Calu3 (cell line): ENCODE measurements around the gene STRBP. TPM values are rescaled to one million over a fixed set of nuclear protein-coding genes. Genes with fewer than 3 reads are reported as not detected.
A peak's percentile ranks its signal among the peaks of the same experiment; 100 is the strongest.
"Not testable (repeated sequence)": the region's sequence is repeated elsewhere in the genome, so short reads cannot be mapped to it uniquely, and the experiment has no call there.

Source experiments
- BruUV-seq: library from RNA; stranded (reverse); fragments of 400-500 nt; replicated peaks from 2 replicates; lab custom pipeline; 2021; lab: Mats Ljungman, UMichigan
- CTCF ChIA-PET: fragments of 300-600 bp; sonication (Branson Sonifier 250); formaldehyde crosslinking; loops from one replicate; lab custom pipeline; 2022; ENCODE audit warnings: antibody characterized with exemption; lab: Charles Lee
- DNase-seq: peaks from one replicate; pipeline ENCODE4 v3.0.0; 2022
- H3K27ac Mint-ChIP-seq: one replicate; pipeline ENCODE4 v1.8.0; 2022; ENCODE audit warnings: mixed read lengths; ENCODE audit not compliant: unreplicated experiment
- H3K27me3 Mint-ChIP-seq: one replicate; pipeline ENCODE4 v1.8.0; 2022; ENCODE audit warnings: mixed read lengths; ENCODE audit not compliant: unreplicated experiment
- H3K36me3 Mint-ChIP-seq: one replicate; pipeline ENCODE4 v1.8.0; 2022; ENCODE audit warnings: mild to moderate bottlenecking, moderate library complexity, mixed read lengths; ENCODE audit not compliant: insufficient read depth, unreplicated experiment
- H3K4me1 Mint-ChIP-seq: one replicate; pipeline ENCODE4 v1.8.0; 2022; ENCODE audit warnings: mild to moderate bottlenecking, low read depth, mixed read lengths; ENCODE audit not compliant: unreplicated experiment
- H3K4me3 Mint-ChIP-seq: one replicate; pipeline ENCODE4 v1.8.0; 2022; ENCODE audit warnings: mild to moderate bottlenecking, low read depth, moderate library complexity, mixed read lengths; ENCODE audit not compliant: unreplicated experiment
- H3K9me3 Mint-ChIP-seq: one replicate; pipeline ENCODE4 v1.8.0; 2022; ENCODE audit warnings: low read depth, mixed read lengths; ENCODE audit not compliant: unreplicated experiment
- CTCF ChIP-seq: fragments of 200-600 bp; IDR thresholded peaks from one replicate; pipeline ENCODE4 v1.8.0; 2022; ENCODE audit warnings: antibody characterized with exemption; ENCODE audit not compliant: unreplicated experiment
- intact Hi-C: fragments of 100-400 bp; cut with micrococcal nuclease; formaldehyde crosslinking; loops from one replicate; pipeline ENCODE4 v1.10.0; 2022; ENCODE audit not compliant: unreplicated experiment
- total RNA-seq: library from RNA; stranded (reverse); gene quantifications from 2 replicates; pipeline ENCODE4 v1.2.3, GENCODE V29; 2022

Gene STRBP
- total RNA-seq, 1 experiment from 2014 or later: 27.3 TPM

- BruUV-seq: no TSS peak
- Mint-ChIP-seq H3K36me3 (no peaks in the 10 kb centered on the region), H3K4me1 (no peaks in the 10 kb centered on the region), H3K27ac (no peak overlapping the region), H3K9me3 (no peaks in the 10 kb centered on the region), H3K4me3 (no peak overlapping the region), H3K27me3 (no peaks in the 10 kb centered on the region)
- CTCF ChIA-PET: no interaction called here
- no peak for DNase-seq
- TF ChIP-seq CTCF: no peak
- intact Hi-C loops: no loop called here
Observed at GRCh38 chr9:123191260-123191659, 77.1 kb downstream of the STRBP start.

GRCh38 chr9:123187131-123187530, 81.3 kb downstream of the STRBP start:
- Mint-ChIP-seq H3K27me3 (no peaks in the 10 kb centered on the region), H3K9me3 (no peaks in the 10 kb centered on the region), H3K4me1 (no peaks in the 10 kb centered on the region), H3K36me3 (no peaks in the 10 kb centered on the region), H3K4me3 (no peak overlapping the region), H3K27ac (no peak overlapping the region)
- TF ChIP-seq CTCF: no peak
- no TSS peak for BruUV-seq
- no peak for DNase-seq
- intact Hi-C loops: no loop called here
- CTCF ChIA-PET: no interaction called here

GRCh38 chr9:123186029-123186428, 82.4 kb downstream of the STRBP start:
- H3K36me3 Mint-ChIP-seq, H3K4me3 Mint-ChIP-seq, intact Hi-C loops, H3K27ac Mint-ChIP-seq, DNase-seq, H3K4me1 Mint-ChIP-seq, BruUV-seq, H3K9me3 Mint-ChIP-seq, CTCF ChIA-PET, H3K27me3 Mint-ChIP-seq: not testable (repeated sequence)

- Mint-ChIP-seq H3K4me1 (peaks cover 18% of the 10 kb centered on the region), H3K9me3 (no peaks in the 10 kb centered on the region), H3K36me3 (no peaks in the 10 kb centered on the region), H3K27ac (no peak overlapping the region), H3K4me3 (no peak overlapping the region), H3K27me3 (no peaks in the 10 kb centered on the region)
- no peak for TF ChIP-seq CTCF
- intact Hi-C loops: no loop called here
- no peak for DNase-seq
- CTCF ChIA-PET: no interaction called here
- no TSS peak for BruUV-seq
Observed at GRCh38 chr9:123176949-123177348, 91.4 kb downstream of the STRBP start.

- Mint-ChIP-seq H3K36me3 (no peaks in the 10 kb centered on the region), H3K4me1 (peaks cover 18% of the 10 kb centered on the region), H3K27me3 (no peaks in the 10 kb centered on the region), H3K27ac (peak overlapping the region; percentile 34), H3K4me3 (peak overlapping the region; percentile 33), H3K9me3 (no peaks in the 10 kb centered on the region)
- DNase-seq: no peak
- intact Hi-C loops: no loop called here
- CTCF ChIA-PET: no interaction called here
- no TSS peak for BruUV-seq
- no peak for TF ChIP-seq CTCF
Observed at GRCh38 chr9:123175854-123176629, 92.3 kb downstream of the STRBP start.
